HL-60/S4 treated with retinoic acid at 250 ng/mL for 4 days and 3 days (cell line): Measurements from ENCODE around the gene IRAK1BP1.
"Not testable (repeated sequence)": the region's sequence is repeated elsewhere in the genome, so short reads cannot be mapped to it uniquely, and the experiment has no call there.

Experiments used
- in situ Hi-C: fragments of 300-500 bp; cut with MboI; formaldehyde crosslinking; loops from 2 replicates; pipeline ENCODE4 v1.7.0; 2022; ENCODE audit warnings: low sequenced_read_pairs

The IRAK1BP1 gene

DNA sequence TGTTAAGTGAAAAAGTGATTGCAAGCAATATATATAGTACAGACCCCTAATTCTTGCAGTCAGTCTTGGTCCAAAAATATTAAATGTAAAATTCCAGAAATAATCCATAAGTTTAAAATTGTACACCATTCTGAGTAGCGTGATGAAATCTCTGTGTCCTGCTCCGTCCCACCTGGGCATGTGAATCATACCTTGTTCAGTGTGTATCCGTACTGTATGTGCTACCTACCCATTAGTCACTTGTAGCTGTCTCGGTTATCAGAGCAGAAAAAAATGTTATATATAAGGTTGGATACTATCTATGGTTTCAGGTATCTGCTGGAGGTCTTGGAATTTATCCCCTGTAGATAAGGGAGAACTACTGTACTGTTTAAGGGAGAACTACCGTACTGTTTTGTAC, 16.3 kb downstream of the IRAK1BP1 start:
- in situ Hi-C loops, result no loop called here

DNA sequence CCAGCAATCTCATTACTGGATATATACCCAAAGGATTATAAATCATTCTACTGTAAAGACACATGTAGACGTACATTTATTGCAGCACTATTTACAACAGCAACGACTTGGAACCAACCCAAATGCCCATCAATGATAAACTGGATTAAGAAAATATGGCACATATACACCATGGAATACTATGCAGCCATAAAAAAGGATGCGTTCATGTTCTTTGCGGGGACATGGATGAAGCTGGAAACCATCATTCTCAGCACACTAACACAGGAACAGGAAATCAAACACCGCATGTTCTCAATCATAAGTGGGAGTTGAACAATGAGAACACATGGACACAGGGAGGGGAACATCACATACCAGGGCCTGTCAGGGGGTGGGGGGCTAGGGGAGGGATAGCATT, 22.6 kb downstream of the IRAK1BP1 start:
- in situ Hi-C loops, result not testable (repeated sequence)

GRCh38 chr6:78896227-78896626, 28.9 kb downstream of the IRAK1BP1 start:
- in situ Hi-C loops, result no loop called here

- in situ Hi-C loops, result no loop called here
These were observed 41.3 kb downstream of the IRAK1BP1 start for GRCh38 chr6:78908621-78909020.

DNA sequence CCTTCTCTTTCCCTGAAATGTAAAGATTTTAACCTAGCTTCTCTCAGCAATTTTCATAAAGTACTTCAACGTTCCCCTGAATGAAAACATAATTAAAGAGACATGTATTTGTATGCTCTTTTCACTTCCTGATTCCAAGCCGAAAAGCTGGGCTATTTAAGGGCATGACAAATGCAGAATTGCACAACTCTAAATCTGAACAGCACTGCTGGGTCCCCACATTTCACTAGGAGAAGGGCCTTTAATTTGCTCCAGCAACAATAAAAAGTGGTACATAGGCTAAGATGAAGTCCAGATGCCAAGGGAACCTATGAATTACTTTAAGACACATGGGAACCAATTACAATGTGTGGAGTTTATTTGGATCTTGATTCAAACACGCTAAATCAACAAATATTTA, 42.0 kb downstream of the IRAK1BP1 start:
- in situ Hi-C loops, result no loop called here

DNA sequence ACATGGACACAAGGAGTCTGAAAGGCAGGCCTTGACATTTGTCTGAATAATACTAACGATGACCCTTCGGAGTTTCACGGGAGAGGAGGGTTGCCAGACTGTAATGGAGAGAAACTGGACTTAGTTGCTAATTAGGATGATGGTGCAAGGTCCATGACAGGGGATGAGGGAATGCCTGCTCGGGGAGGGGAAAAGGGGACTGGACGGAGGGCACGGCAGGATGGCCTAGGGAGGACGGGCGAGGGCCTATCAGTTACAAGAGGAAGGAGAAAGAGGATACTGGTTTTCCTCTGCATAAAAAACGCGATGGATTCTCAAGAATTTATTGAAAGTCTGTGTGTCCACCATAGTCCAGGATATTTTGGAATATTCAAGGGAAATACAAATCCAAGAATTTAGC, 42.7 kb downstream of the IRAK1BP1 start:
- in situ Hi-C loops, result no loop called here

- in situ Hi-C loops, result no loop called here
These were observed 43.3 kb downstream of the IRAK1BP1 start for GRCh38 chr6:78910591-78911171.

GRCh38 chr6:78911218-78911940, 44.0 kb downstream of the IRAK1BP1 start:
- in situ Hi-C loops, result no loop called here

DNA sequence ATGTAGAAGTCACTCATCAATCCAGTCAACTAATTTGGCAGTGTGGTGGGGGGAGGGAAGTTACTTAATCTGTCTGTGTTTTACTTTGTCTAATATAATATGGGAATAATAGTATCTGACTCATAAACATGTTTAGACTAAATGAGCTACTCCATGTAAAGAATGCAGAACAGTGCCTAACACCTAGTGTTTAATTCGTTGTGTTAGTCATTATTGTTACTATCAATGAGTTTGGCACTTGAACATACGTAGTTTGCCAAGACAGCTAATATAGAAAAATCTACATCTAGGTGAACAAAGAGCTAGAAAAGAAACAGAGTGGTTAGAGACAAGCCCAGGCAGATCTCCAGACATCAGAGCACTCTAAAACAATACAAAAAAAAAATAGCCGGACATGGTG, 49.1 kb downstream of the IRAK1BP1 start:
- in situ Hi-C loops, result no loop called here

- in situ Hi-C loops, result no loop called here
These were observed 50.4 kb downstream of the IRAK1BP1 start for GRCh38 chr6:78917788-78918187.

GRCh38 chr6:78921168-78921567, 53.8 kb downstream of the IRAK1BP1 start:
- in situ Hi-C loops, result not testable (repeated sequence)

- in situ Hi-C loops, result no loop called here
These were observed 58.0 kb downstream of the IRAK1BP1 start for GRCh38 chr6:78925317-78925716.

GRCh38 chr6:78935553-78935952, 68.2 kb downstream of the IRAK1BP1 start:
- in situ Hi-C loops, result no loop called here

GRCh38 chr6:78936515-78936914, 69.2 kb downstream of the IRAK1BP1 start:
- in situ Hi-C loops, result no loop called here

- in situ Hi-C loops, result no loop called here
These were observed 75.1 kb downstream of the IRAK1BP1 start for GRCh38 chr6:78942446-78942845.

DNA sequence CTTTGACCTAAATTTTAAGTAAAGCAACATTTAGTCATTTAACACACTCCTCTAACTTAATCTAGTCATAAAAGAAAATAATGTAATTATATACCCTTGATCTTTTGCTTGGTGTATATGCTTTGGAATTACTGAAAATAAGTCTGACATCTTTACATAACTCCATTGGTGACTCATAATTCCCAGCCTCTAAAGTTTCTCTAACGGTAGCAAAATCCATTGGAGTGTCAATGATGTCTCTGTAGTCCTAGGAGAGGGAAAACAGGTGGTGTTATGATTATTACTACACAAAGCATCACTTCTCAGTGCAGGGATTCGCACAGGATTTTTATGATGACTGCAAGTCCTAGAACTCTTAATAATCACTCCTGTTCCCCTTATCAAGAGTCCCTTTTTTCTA, 80.2 kb downstream of the IRAK1BP1 start:
- in situ Hi-C loops, result no loop called here

GRCh38 chr6:78947962-78948361, 80.6 kb downstream of the IRAK1BP1 start:
- in situ Hi-C loops, result no loop called here

- in situ Hi-C loops, result no loop called here
These were observed 81.4 kb downstream of the IRAK1BP1 start for GRCh38 chr6:78948785-78949184.

DNA sequence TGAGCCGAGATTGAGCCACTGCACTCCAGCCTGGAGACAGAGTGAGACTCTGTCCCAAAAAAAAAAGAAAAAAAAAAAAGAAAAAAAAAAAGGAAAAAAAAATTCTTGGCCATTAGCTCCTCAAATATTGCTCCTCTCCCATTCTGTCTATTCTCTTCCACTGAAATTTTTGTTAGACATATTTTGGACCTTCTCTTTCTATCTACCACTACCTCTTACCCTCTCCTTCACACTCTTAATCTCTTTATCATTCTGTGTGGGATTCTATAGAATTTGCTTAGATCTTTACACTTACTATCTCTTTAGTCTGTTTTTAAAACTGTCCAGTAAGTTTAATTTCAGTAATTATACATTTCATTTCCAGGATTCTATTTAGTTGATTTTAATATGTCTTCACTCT, 85.0 kb downstream of the IRAK1BP1 start:
- in situ Hi-C loops, result no loop called here
